H1 (cell line): ENCODE measurements around the gene MYH7B. TPM values are rescaled to one million over a fixed set of nuclear protein-coding genes. Genes with fewer than 3 reads are reported as not detected.

Experiments used
- EZH2 ChIP-seq: fragments of 200-600 bp; sonication (generic); IDR thresholded peaks from 2 replicates; pipeline ENCODE4 v1.7.1; 2012; ENCODE audit warnings: low read depth, mild to moderate bottlenecking, moderate library complexity, low read length, inconsistent platforms; ENCODE audit not compliant: severe bottlenecking
- GABPA ChIP-seq: IDR thresholded peaks from 2 replicates; pipeline ENCODE4 v1.6.1; 2011; ENCODE audit warnings: mild to moderate bottlenecking, low read length, moderate library complexity, borderline replicate concordance; ENCODE audit not compliant: insufficient read depth
- HDAC2 ChIP-seq, 2 experiments: fragments of 300-600 bp in 1 of 2; sonication (generic) in 1 of 2; IDR thresholded peaks; 2 replicates each; pipeline ENCODE4 v1.6.1; 2011 to 2012; ENCODE audit warnings: low read depth in 2 of 2, low read length in 2 of 2, mild to moderate bottlenecking in 2 of 2, moderate library complexity in 2 of 2, borderline replicate concordance in 1 of 2, inconsistent platforms in 1 of 2
- RXRA ChIP-seq: IDR thresholded peaks from 2 replicates; pipeline ENCODE4 v1.6.1; 2011; ENCODE audit warnings: low read depth, mild to moderate bottlenecking, low read length, moderate library complexity; ENCODE audit not compliant: insufficient read depth
- SIX5 ChIP-seq: IDR thresholded peaks from 2 replicates; pipeline ENCODE4 v1.6.1; 2011; ENCODE audit warnings: mild to moderate bottlenecking, low read depth, low read length
- polyA plus RNA-seq, 7 experiments: library from polyadenylated mRNA; depleted of rRNA in 3 of 7; stranded (reverse) in 5 of 7; unstranded in 2 of 7; fragments of >200 nt in 5 of 7; fragments of 200-250 nt in 2 of 7; gene quantifications; 1 replicate in 5 of 7; 2 replicates in 1 of 7; 4 replicates in 1 of 7; pipeline versions ENCODE4 v1.2.1 to v1.2.3, GENCODE V29; 2011 to 2013; ENCODE audit warnings: missing spikeins in 2 of 7, mixed read lengths in 2 of 7
- total RNA-seq: library from RNA; stranded (reverse); fragmentation: NEBNext Ultra II Directional; extraction: Animal tissue kit (Norgen Biotek cat#: 25700); gene quantifications from 2 replicates; pipeline ENCODE4 v1.2.1, GENCODE V29; 2021

Gene MYH7B
- total and polyA plus RNA-seq, 2 of the 8 experiments (the other 6 are each of a cell fraction or from before 2014, with no cell fraction given) = 0.15 to 0.30 TPM

DNA sequence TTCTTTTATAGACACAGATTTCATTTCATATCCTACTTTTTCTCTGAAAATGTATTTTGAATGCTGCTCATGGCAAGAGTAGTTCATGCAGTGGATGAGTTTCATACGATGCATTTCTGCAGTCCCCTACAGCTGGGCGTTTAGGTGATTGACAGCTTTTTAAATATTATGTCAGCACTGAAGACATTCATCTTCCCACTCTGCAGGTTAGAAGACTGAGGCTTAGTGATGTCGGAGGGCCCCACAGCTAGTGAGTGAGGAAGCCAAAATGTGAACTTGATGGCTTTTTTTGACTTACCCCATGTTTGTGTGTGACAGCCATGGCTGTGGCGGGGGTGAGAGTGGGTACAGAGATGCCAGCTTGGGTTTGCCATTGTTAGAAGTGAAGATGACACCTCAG lies 33.5 kb downstream of the MYH7B start (continued):
- no peak for TF ChIP-seq HDAC2 (IDR thresholded peaks at IDR 0.05; ENCODE audit: borderline replicate concordance in 1 of 2, low read depth in 2 of 2, low read length in 2 of 2)
- TF ChIP-seq EZH2 = no peak
- no peak for TF ChIP-seq GABPA
- no peak for TF ChIP-seq SIX5
- TF ChIP-seq RXRA = no peak
